HK-2 (cell line): ENCODE data around the gene INPP5K.
"Not testable (repeated sequence)": the region's sequence is repeated elsewhere in the genome, so short reads cannot be mapped to it uniquely, and the experiment has no call there.

Source experiments
- DNase-seq: peaks from one replicate; pipeline ENCODE4 v3.0.0-alpha.2; 2018; ENCODE audit not compliant: unreplicated experiment

The INPP5K gene

DNA sequence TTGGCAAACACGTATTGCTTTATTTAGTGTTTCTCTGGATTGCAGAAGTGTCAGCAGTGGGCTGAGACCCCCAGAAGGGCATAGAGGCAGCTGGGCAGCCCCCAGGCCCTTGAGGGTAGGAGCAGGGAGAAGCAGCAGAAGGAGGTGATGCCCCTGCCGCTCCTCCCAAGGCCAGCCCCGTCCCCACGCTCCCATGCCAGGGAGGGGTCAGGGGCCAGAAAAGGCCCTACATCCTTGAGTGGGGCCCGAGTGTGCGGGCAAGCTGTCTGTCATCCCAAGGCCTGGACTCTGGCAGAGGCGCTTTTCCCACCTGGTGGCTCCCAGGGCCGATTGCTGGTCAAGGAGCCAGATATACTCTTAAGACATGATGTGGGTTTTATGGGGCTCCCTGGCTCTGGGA is 52.2 kb downstream of the INPP5K start:
- no peak for DNase-seq

DNA sequence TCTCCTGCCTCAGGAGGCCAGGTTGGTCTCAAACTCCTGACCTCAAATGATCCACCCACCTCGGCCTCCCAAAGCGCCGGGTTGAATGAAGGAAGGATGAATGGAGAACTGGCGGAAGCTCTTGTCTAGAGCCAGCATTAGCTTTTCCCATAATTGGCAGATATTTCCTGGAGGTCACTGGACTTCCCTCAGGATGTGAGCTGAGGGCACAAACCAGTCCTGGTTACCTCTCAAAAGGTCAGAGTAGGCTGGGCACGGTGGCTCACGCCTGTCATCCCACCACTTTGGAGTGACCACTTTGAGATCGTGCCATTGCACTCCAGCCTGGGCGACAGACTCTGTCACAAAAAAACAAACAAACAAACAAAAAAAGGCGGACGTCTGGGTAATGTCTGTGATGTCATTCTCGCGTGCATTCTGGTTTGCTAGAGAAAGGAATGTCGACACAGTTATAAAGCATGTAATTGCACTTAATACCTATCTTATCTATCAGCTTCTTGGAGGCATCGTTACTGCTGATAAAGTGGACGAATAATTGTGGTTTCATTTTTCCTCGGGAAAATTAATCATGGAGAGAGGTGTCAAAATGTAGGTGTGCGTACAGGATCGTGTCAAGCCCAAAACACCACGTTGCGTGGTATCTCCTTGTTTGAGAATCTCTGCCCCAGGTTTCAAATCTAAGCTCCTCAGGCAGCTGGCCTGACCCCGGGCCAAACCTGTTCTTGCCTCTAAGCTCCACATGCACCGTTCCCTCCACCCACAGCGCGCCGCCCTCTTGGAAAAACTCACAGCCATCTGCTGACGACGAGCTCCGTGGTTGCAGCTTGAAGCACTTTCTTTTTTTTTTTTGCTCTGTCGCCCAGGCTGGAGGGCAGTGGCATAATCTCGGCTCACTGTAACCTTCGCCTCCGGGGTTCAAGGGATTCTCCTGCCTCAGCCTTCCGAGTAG is 54.0 kb downstream of the INPP5K start:
- no peak for DNase-seq

- DNase-seq: no peak
These were observed 55.0 kb downstream of the INPP5K start for GRCh38 chr17:1461198-1461944.

DNA sequence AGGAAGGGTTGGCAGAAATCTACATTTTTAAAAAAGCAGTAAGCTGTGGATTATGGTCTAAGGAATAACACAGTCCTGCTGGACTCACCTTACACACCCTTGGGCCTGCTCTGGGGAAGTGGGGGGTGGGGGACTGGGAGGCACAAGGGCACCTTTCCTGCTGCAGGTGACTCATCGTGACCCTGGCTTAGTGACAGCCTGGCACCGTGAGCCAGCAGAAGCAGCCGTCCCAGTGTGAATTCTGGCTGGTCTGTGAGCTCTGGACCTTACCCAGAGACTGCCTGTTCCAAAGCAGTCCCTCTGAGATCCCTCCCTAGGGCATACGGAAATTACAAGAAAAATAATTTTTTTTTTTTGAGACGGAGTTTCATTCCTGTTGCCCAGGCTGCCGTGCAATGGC is 56.2 kb downstream of the INPP5K start:
- peak; percentile 71 for DNase-seq

- DNase-seq: peak; percentile 98
These were observed 60.4 kb downstream of the INPP5K start, which contains the start of gene CRK for GRCh38 chr17:1455797-1456599. CRK (minus strand) TSS chr17:1456232; CDS start chr17:1456117, 115 bp downstream.

DNA sequence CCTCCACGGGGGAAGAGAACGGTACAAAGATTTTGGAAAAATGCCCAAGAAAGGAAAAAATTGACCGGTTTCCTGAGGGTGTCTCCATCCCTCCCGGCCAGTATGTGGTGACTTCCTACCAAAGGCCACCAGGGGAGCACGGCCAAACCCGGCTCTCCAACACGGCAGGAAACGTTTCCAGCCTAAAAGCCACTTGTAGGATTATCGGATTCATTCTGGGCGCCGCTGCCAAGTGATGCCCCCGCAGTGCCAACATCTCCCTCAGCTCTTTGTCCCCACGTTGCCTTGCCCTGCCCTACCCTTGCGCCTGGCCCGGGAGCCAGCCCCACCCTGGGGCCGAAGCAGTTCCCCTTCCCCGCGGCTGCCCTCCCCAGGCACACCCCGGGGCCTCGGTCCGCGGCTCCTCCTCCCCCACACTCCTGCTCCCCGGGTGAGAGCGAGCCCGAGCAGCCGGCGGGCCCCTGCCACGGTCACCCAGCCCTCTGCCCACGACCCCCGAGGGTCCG is 61.1 kb downstream of the INPP5K start:
- peak; percentile 65 for DNase-seq

GRCh38 chr17:1454541-1454940 is 61.9 kb downstream of the INPP5K start:
- DNase-seq: no peak

DNA sequence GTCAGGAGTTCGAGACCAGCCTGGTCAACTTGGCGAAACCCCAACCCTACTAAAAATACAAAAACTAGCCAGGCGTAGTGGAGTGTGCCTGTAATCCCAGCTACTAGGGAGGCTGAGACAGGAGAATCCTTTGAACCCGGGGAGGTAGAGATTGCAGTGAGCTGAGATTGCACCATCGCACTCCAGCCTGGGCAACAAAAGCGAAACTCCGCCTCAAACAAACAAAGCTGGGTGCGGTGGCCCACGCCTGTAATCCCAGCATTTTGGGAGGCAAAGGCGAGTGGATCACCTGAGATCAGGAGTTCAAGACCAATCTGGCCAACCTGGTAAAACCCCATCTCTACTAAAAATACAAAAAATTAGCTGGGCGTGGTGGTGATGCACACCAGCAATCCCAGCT is 62.7 kb downstream of the INPP5K start:
- not testable (repeated sequence) for DNase-seq

GRCh38 chr17:1452836-1453235 is 63.6 kb downstream of the INPP5K start:
- no peak for DNase-seq

GRCh38 chr17:1450261-1450660 is 66.2 kb downstream of the INPP5K start:
- DNase-seq: not testable (repeated sequence)

- no peak for DNase-seq
These were observed 66.9 kb downstream of the INPP5K start for GRCh38 chr17:1449412-1449967.

GRCh38 chr17:1447052-1447451 is 69.4 kb downstream of the INPP5K start:
- DNase-seq: no peak

GRCh38 chr17:1446201-1446600 is 70.2 kb downstream of the INPP5K start:
- no peak for DNase-seq

DNA sequence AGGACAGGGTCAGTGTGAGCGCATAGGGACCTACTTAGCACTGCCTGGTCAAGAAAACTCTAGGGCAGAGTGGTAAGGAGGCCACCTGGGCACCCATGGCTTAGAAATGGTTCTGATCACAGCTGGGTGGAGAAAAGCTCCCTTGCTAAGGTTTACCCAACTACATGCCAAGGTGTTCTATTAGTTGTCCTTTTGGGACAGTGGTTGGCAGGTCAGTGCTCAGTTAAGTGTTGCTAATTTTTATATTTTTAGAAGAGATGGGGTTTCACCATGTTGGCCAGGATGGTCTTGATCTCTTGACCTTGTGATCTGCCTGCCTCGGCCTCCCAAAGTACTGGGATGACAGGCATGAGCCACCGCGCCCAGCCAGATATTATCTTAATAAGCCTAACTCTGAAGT is 70.7 kb downstream of the INPP5K start:
- DNase-seq: not testable (repeated sequence)
